GM06990 (cell line): ENCODE results near the gene COLGALT1.
"Not testable (repeated sequence)": the region's sequence is repeated elsewhere in the genome, so short reads cannot be mapped to it uniquely, and the experiment has no call there.

Source experiments
- DNase-seq: peaks from one replicate; pipeline ENCODE4 v3.0.0-alpha.2; 2011; ENCODE audit not compliant: insufficient read length; ENCODE audit errors: extremely low read depth
- H3K27me3 ChIP-seq: replicated peaks from 2 replicates; pipeline ENCODE4 v1.6.0; 2011; ENCODE audit warnings: low read length; ENCODE audit not compliant: control insufficient read depth, insufficient read depth
- H3K36me3 ChIP-seq: 2 replicates; pipeline ENCODE4 v1.5.1; 2011; ENCODE audit warnings: low read length; ENCODE audit not compliant: control insufficient read depth, insufficient read depth
- H3K4me3 ChIP-seq: replicated peaks from 2 replicates; pipeline ENCODE4 v1.5.1; 2011; ENCODE audit warnings: low read depth, mild to moderate bottlenecking, control low read depth, low read length
- TF ChIP-seq, protein P1 (sequence below): IDR thresholded peaks from 2 replicates; pipeline ENCODE4 v1.5.1; 2011; ENCODE audit warnings: low read length, control low read depth, mild to moderate bottlenecking, inconsistent platforms; ENCODE audit not compliant: insufficient read depth, poor library complexity, severe bottlenecking

COLGALT1 gene

DNA sequence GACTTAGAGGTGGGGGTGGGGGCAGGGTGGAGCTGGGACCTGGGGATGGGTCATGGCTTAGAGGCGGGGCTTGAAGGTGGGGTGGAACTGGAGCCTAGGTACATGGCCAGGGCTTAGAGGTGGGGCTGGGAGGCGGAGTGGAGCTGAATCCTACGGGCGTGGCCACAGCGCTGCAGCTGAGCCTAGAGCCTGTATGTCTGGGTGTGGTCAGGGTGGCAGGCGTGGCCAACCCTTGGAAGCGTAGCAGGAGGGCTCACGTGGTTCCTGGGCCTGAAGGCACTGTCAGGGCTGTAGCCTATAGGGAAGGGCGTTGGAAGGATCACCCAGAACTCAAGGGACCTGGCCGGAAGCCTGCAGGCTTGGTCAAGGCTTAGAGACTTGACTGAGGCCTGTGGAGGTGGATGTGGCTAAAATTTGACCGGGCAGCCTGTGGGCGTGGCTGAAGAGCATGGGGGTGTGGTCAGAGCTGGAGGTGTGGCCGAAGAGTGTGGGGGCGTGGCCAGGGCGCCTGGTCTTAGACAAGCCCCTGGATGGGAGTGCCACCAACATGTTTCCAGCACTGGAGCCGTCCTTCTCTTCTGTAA lies 24.3 kb downstream of the COLGALT1 start:
- H3K4me3 ChIP-seq, result no peak overlapping the region
- H3K27me3 ChIP-seq, result no peaks in the 10 kb centered on the region
- peaks cover 18% of the 10 kb centered on the region for H3K36me3 ChIP-seq
- TF ChIP-seq, protein P1, sequence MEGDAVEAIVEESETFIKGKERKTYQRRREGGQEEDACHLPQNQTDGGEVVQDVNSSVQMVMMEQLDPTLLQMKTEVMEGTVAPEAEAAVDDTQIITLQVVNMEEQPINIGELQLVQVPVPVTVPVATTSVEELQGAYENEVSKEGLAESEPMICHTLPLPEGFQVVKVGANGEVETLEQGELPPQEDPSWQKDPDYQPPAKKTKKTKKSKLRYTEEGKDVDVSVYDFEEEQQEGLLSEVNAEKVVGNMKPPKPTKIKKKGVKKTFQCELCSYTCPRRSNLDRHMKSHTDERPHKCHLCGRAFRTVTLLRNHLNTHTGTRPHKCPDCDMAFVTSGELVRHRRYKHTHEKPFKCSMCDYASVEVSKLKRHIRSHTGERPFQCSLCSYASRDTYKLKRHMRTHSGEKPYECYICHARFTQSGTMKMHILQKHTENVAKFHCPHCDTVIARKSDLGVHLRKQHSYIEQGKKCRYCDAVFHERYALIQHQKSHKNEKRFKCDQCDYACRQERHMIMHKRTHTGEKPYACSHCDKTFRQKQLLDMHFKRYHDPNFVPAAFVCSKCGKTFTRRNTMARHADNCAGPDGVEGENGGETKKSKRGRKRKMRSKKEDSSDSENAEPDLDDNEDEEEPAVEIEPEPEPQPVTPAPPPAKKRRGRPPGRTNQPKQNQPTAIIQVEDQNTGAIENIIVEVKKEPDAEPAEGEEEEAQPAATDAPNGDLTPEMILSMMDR, result no peak
- DNase-seq, result peak; percentile 75

DNA sequence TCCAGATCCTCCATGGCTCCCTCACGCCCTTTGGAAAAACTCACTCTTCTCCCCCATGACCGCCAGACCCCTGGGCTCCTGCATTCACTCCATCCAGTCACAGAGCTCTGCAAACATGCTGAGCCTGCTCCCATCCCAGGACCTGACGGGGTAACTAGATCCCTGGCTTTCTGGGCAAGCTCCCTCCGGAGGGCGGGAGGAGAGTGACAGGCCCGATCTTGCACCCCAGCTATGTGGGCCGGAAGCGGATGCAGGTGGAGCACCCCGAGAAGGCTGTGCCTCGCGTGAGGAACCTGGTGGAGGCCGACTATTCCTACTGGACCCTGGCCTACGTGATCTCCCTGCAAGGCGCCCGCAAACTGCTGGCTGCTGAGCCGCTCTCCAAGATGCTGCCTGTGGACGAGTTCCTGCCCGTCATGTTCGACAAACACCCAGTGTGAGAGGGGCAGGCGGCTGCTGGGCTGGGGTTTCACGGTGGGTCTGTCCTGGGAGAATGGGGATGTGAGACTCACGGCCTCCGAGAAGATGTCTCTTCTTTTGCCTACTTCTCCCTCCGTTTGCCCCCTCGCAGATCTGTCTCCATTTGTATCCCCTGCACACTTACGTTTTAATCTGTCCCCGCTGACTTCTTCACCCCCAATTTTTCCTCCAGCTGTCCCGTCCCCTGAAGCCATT lies 25.2 kb downstream of the COLGALT1 start:
- Histone ChIP-seq H3K36me3 (peaks cover 17% of the 10 kb centered on the region), H3K27me3 (no peaks in the 10 kb centered on the region), H3K4me3 (no peak overlapping the region)
- no peak for DNase-seq
- TF ChIP-seq, protein P1, result peak; percentile 8

DNA sequence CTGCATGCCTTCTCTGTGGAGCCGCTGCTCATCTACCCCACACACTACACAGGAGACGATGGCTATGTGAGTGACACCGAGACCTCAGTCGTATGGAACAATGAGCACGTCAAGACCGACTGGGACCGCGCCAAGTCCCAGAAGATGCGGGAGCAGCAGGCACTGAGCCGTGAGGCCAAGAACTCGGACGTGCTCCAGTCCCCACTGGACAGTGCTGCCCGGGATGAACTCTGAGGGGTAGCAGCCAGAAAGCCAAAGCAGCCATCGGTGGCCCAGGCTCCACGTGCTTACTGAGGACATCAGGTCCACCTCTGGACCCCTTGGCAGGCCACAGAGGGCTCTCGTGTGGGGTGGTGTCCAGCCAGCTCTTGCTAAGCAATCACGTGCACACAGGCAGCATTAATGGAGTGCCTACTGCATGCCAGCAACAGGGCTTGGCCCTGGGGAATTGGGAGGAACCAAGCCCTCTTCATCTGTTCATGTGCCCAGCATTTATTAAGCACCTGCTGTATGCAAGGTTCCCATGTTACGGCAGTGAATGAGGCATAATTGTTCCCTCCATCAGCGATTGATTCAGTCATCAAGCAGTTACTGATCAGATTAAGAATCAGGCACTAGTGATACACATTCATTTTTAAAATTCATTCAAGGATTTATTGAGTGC lies 25.9 kb downstream of the COLGALT1 start:
- DNase-seq, result no peak
- TF ChIP-seq, protein P1, result no peak
- Histone ChIP-seq H3K36me3 (peaks cover 15% of the 10 kb centered on the region), H3K4me3 (no peak overlapping the region), H3K27me3 (no peaks in the 10 kb centered on the region)

DNA sequence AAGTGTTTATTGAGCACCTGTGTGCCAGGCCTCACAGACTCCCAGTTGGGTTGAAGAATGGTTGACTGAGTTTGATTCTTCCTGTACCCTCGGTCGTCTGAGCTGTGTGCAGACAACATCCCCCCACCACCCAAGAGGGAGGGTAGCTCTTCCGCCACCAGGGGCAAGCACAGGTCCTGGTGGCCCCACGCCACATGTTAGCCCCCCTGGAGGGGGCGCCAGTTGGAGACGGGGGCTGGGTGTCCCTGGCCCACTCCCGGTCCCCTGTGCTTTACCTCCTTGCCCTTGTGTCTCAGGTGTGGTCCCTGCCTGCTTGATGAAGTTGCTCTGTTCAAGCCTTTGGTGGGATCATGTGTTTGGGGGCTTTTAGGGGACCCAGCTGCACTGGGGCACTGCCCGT lies 27.2 kb downstream of the COLGALT1 start:
- H3K4me3 ChIP-seq, result no peak overlapping the region
- TF ChIP-seq, protein P1, result no peak
- peaks cover 14% of the 10 kb centered on the region for H3K36me3 ChIP-seq
- DNase-seq, result no peak
- H3K27me3 ChIP-seq, result no peaks in the 10 kb centered on the region

DNA sequence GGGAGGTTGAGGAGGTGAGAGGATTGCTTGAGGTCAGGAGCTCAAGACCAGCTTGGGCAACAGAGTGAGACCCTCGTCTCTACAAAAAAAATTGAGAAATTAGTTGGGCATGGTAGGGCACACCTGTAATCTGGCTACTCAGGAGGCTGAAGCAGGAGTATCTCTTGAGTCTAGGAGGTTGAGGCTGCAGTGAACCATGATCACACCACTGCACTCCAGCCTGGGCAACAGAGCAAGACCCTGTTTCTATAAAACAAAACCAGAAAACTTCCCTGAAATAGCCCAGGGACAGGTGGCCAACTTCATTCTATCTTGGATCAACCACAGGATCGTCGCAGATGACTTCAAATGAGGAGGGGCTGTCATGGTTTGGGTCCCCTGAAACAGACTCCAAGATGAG lies 28.7 kb downstream of the COLGALT1 start:
- TF ChIP-seq, protein P1, result no peak
- H3K4me3 ChIP-seq, result no peak overlapping the region
- H3K27me3 ChIP-seq, result no peaks in the 10 kb centered on the region
- peaks cover 13% of the 10 kb centered on the region for H3K36me3 ChIP-seq
- DNase-seq, result no peak

DNA sequence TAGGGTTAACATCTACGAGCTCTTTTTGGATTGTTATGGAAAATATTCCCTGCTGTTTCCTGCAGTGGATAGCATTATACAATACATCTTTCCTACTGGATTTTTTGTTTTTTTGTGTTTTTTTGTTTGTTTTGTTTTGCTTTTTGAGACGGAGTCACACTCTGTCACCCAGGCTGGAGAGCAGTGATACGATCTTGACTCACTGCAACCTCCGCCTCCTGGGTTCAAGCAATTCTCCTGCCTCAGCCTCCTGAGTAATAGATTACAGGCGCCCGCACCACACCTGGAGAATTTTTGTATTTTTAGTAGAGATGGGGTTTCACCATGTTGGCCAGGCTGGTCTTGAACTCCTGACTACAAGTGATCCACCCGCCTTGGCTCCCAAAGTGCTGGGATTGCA lies 29.9 kb downstream of the COLGALT1 start:
- not testable (repeated sequence) for DNase-seq, H3K4me3 ChIP-seq, H3K27me3 ChIP-seq
- peaks cover 11% of the 10 kb centered on the region for H3K36me3 ChIP-seq
